H54 (cell line): ENCODE measurements around the gene CDK6.

ENCODE experiments used
- DNase-seq: peaks from one replicate; pipeline ENCODE4 v3.0.0; 2011; ENCODE audit warnings: low spot score, mixed read lengths; ENCODE audit not compliant: insufficient read length
- FAIRE-seq: peaks from 3 replicates; lab custom pipeline; 2011; peaks lifted over from hg19 to GRCh38; lab: Jason Lieb, UNC
- POLR2A ChIP-seq: IDR thresholded peaks from 2 replicates; pipeline ENCODE4 v1.6.1; 2011; ENCODE audit warnings: low read depth, mild to moderate bottlenecking, low read length

The CDK6 gene

GRCh38 chr7:92708111-92709042 is 128.0 kb downstream of the CDK6 start:
- no peak for TF ChIP-seq POLR2A
- DNase-seq: no peak
- no peak for FAIRE-seq

GRCh38 chr7:92707435-92707834 is 128.9 kb downstream of the CDK6 start:
- FAIRE-seq: no peak
- no peak for DNase-seq
- TF ChIP-seq POLR2A: no peak

GRCh38 chr7:92706563-92706962 is 129.8 kb downstream of the CDK6 start:
- TF ChIP-seq POLR2A: no peak
- no peak for DNase-seq
- FAIRE-seq: no peak

GRCh38 chr7:92705831-92706230 is 130.5 kb downstream of the CDK6 start:
- FAIRE-seq (no peak), DNase-seq (no peak)
- no peak for TF ChIP-seq POLR2A

- DNase-seq (no peak), FAIRE-seq (no peak)
- no peak for TF ChIP-seq POLR2A
Measured at GRCh38 chr7:92704858-92705257, 131.5 kb downstream of the CDK6 start.

GRCh38 chr7:92702535-92702934 is 133.8 kb downstream of the CDK6 start:
- no peak for TF ChIP-seq POLR2A
- DNase-seq (no peak), FAIRE-seq (no peak)

GRCh38 chr7:92699966-92700514 is 136.3 kb downstream of the CDK6 start:
- FAIRE-seq (no peak), DNase-seq (no peak)
- no peak for TF ChIP-seq POLR2A

- DNase-seq (no peak), FAIRE-seq (no peak)
- no peak for TF ChIP-seq POLR2A
Measured at GRCh38 chr7:92699560-92699959, 136.8 kb downstream of the CDK6 start.

GRCh38 chr7:92698237-92698841 is 138.0 kb downstream of the CDK6 start:
- FAIRE-seq (peak; percentile 86), DNase-seq (peak; percentile 9)
- peak; percentile 12; the same call in 1 of the 2 replicates for TF ChIP-seq POLR2A

GRCh38 chr7:92697414-92697813 is 139.0 kb downstream of the CDK6 start:
- DNase-seq: no peak
- no peak for TF ChIP-seq POLR2A
- FAIRE-seq: no peak

- no peak for DNase-seq
- no peak for FAIRE-seq
- TF ChIP-seq POLR2A: no peak
Measured at GRCh38 chr7:92697012-92697411, 139.4 kb downstream of the CDK6 start.

- FAIRE-seq (no peak), DNase-seq (no peak)
- TF ChIP-seq POLR2A: no peak
Measured at GRCh38 chr7:92696584-92696983, 139.8 kb downstream of the CDK6 start.

- peak; percentile 12 for DNase-seq
- TF ChIP-seq POLR2A: no peak
- peak; percentile 82 for FAIRE-seq
Measured at GRCh38 chr7:92695308-92696261, 140.8 kb downstream of the CDK6 start.
